HCT116 (cell line): ENCODE results near the gene TOGARAM1. TPM values are rescaled to one million over a fixed set of nuclear protein-coding genes. Genes with fewer than 3 reads are reported as not detected.

Experiments used
- ATAC-seq: fragments of 200-7000 bp; cut with Tn5 transposase; 2 replicates; pipeline ENCODE4 v1.9.1; 2020; ENCODE audit warnings: mild to moderate bottlenecking, moderate library complexity
- BruUV-seq: library from RNA; stranded (reverse); fragments of 400-500 nt; replicated peaks from 2 replicates; lab custom pipeline; 2021; lab: Mats Ljungman, UMichigan
- CTCF ChIA-PET: fragments of 300-600 bp; sonication (Branson Sonifier 250); formaldehyde crosslinking; loops from one replicate; lab custom pipeline; 2021; ENCODE audit warnings: antibody characterized with exemption; lab: Charles Lee
- POLR2A ChIA-PET: fragments of 300-600, 350-600 bp; sonication (Branson Sonifier 250); formaldehyde crosslinking; loops from one replicate; lab custom pipeline; 2021; ENCODE audit warnings: antibody characterized with exemption; lab: Charles Lee
- RAD21 ChIA-PET, 2 experiments: fragments of 300-600 bp; sonication (Branson Sonifier 250); formaldehyde crosslinking; loops; one replicate each; lab custom pipeline; 2023; ENCODE audit warnings: low total read pairs in 2 of 2; ENCODE audit not compliant: uncharacterized antibody in 2 of 2, unreplicated experiment in 2 of 2, low non-redundant PET in 1 of 2; lab: Charles Lee
- DNase-seq: peaks from one replicate; pipeline ENCODE4 v3.0.0-alpha.2; 2010; ENCODE audit warnings: low read depth, low spot score
- H2AFZ ChIP-seq: fragments of 200-600 bp; shearing (Covaris generic), sonication (generic); 2 replicates; pipeline ENCODE4 v1.6.1; 2017; ENCODE audit warnings: low read depth, mixed run types, mixed read lengths, antibody characterized with exemption, low read length; ENCODE audit not compliant: poor library complexity, severe bottlenecking
- H3K27ac ChIP-seq: 2 replicates; pipeline ENCODE4 v1.5.1; 2012; ENCODE audit warnings: low read depth, low read length
- H3K27me3 ChIP-seq: fragments of 200-600 bp; sonication (generic); 2 replicates; pipeline ENCODE4 v1.6.1; 2016; ENCODE audit warnings: mixed run types, low read length, mixed read lengths; ENCODE audit not compliant: insufficient read depth
- H3K36me3 ChIP-seq, 2 experiments: fragments of 200-500 bp in 1 of 2; fragments of 200-600 bp in 1 of 2; sonication (Bioruptor generic) in 1 of 2; sonication (generic) in 1 of 2; 2 replicates each; pipeline versions ENCODE4 v1.5.1 to v1.6.1; 2014 to 2016; ENCODE audit warnings: low read length in 2 of 2, inconsistent platforms in 1 of 2, mixed read lengths in 1 of 2, mixed run types in 1 of 2; ENCODE audit not compliant: insufficient read depth in 2 of 2, control insufficient read depth in 1 of 2
- H3K4me1 ChIP-seq, 2 experiments: fragments of 200-600 bp in 1 of 2; sonication (generic) in 1 of 2; 2 replicates each; pipeline versions ENCODE4 v1.5.1 to v1.6.1; 2012 to 2017; ENCODE audit warnings: low read length in 2 of 2, inconsistent platforms in 1 of 2, mild to moderate bottlenecking in 1 of 2, mixed read lengths in 1 of 2, mixed run types in 1 of 2, moderate library complexity in 1 of 2; ENCODE audit not compliant: insufficient read depth in 2 of 2, control insufficient read depth in 1 of 2
- H3K4me2 ChIP-seq: fragments of 200-600 bp; sonication (generic); 2 replicates; pipeline ENCODE4 v1.6.1; 2017; ENCODE audit warnings: mixed run types, low read length, mixed read lengths
- H3K4me3 ChIP-seq, 2 experiments: fragments of 200-600 bp in 1 of 2; sonication (generic) in 1 of 2; replicated peaks in 1 of 2; 2 replicates each; pipeline ENCODE4 v1.5.1; 2011 to 2016; ENCODE audit warnings: low read length in 2 of 2, control low read depth in 1 of 2, low read depth in 1 of 2, mild to moderate bottlenecking in 1 of 2, mixed read lengths in 1 of 2, mixed run types in 1 of 2
- H3K79me2 ChIP-seq: fragments of 200-600 bp; sonication (generic); 2 replicates; pipeline ENCODE4 v1.6.1; 2017; ENCODE audit warnings: mild to moderate bottlenecking, mixed run types, low read length, moderate library complexity, mixed read lengths; ENCODE audit not compliant: insufficient read depth
- H3K9ac ChIP-seq: fragments of 200-600 bp; sonication (generic); 2 replicates; pipeline ENCODE4 v1.6.1; 2016; ENCODE audit warnings: low read length, mixed read lengths
- H3K9me2 ChIP-seq: fragments of 200-600 bp; sonication (generic), shearing (Covaris generic); 2 replicates; pipeline ENCODE4 v1.6.1; 2017; ENCODE audit warnings: mixed run types, mild to moderate bottlenecking, moderate library complexity; ENCODE audit not compliant: insufficient read depth
- H3K9me3 ChIP-seq, 2 experiments: fragments of 200-500 bp in 1 of 2; fragments of 200-600 bp in 1 of 2; sonication (Bioruptor generic) in 1 of 2; sonication (generic) in 1 of 2; 2 replicates each; pipeline ENCODE4 v1.6.1; 2014 to 2017; ENCODE audit warnings: low read length in 2 of 2, mixed read lengths in 2 of 2, inconsistent platforms in 1 of 2, low read depth in 1 of 2, mild to moderate bottlenecking in 1 of 2, mixed run types in 1 of 2, moderate library complexity in 1 of 2; ENCODE audit not compliant: control insufficient read depth in 1 of 2, insufficient read depth in 1 of 2
- H4K20me1 ChIP-seq: fragments of 200-600 bp; sonication (generic), shearing (Covaris generic); 2 replicates; pipeline ENCODE4 v1.6.1; 2017; ENCODE audit warnings: mixed run types, mild to moderate bottlenecking, moderate library complexity; ENCODE audit not compliant: insufficient read depth
- FOSL1 ChIP-seq: IDR thresholded peaks from 2 replicates; pipeline ENCODE4 v1.6.1; 2012; ENCODE audit warnings: low read depth
- JUND ChIP-seq: IDR thresholded peaks from 2 replicates; pipeline ENCODE4 v1.6.1; 2012
- POLR2A ChIP-seq: IDR thresholded peaks from 2 replicates; pipeline ENCODE4 v1.7.0; 2011; ENCODE audit warnings: borderline replicate concordance; ENCODE audit not compliant: insufficient read depth, insufficient read length; ENCODE audit errors: extremely low read depth
- RAD21 ChIP-seq: IDR thresholded peaks from 2 replicates; pipeline ENCODE4 v1.6.1; 2012; ENCODE audit warnings: low read depth, mild to moderate bottlenecking
- ZFX ChIP-seq: fragments of 450-650 bp; IDR thresholded peaks from 2 replicates; pipeline ENCODE4 v1.6.1; 2017
- intact Hi-C: fragments of 100-400 bp; cut with micrococcal nuclease; formaldehyde crosslinking; loops from 2 replicates; pipeline ENCODE4 v1.10.0; 2022
- total RNA-seq: library from RNA; stranded (reverse); gene quantifications from one replicate; pipeline ENCODE4 v1.2.1, GENCODE V29; 2021; ENCODE audit not compliant: unreplicated experiment
- TF ChIP-seq, protein P1 (sequence below): IDR thresholded peaks from 2 replicates; pipeline ENCODE4 v1.6.1; 2012

TOGARAM1 gene
- total RNA-seq, 1 experiment from 2014 or later, result 1.9 TPM

DNA sequence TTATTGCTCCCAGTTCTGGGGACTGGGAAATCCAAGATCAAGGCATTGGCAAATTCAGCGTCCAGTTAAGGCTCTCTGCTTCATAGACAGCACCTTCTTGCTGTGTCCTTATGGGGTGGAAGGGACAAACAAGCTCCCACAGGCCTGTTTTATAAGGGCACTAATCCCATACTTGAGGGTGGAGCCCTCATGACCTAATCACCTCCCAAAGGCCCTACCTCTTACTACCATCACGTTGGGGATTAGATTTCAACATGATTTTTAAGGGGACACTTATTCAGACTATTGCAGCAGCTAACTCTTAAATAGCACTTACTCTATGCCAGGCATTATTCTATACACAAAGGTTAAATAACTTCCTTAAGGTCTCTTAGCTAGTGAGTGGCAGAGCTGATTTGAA is 17.3 kb downstream of the TOGARAM1 start:
- no peaks in the 10 kb centered on the region; the same call in 1 of the 2 replicates for H3K79me2 ChIP-seq
- no peak overlapping the region for H3K4me3 ChIP-seq
- H4K20me1 ChIP-seq, result no peaks in the 10 kb centered on the region
- no peaks in the 10 kb centered on the region for H3K9me2 ChIP-seq
- ChIA-PET CTCF (no interaction called here), POLR2A (no interaction called here), RAD21 (no interaction called here)
- BruUV-seq, result no TSS peak
- no peak overlapping the region for H2AFZ ChIP-seq
- TF ChIP-seq FOSL1 (no peak), JUND (no peak), POLR2A (no peak), RAD21 (no peak), ZFX (no peak)
- H3K9ac ChIP-seq, result no peak overlapping the region
- H3K4me2 ChIP-seq, result no peak overlapping the region
- no peak for ATAC-seq
- H3K4me1 ChIP-seq, result no peaks in the 10 kb centered on the region
- H3K27me3 ChIP-seq, result no peaks in the 10 kb centered on the region
- DNase-seq, result no peak
- no peaks in the 10 kb centered on the region for H3K9me3 ChIP-seq
- intact Hi-C loops, result no loop called here
- H3K27ac ChIP-seq, result no peak overlapping the region
- H3K36me3 ChIP-seq, result no peaks in the 10 kb centered on the region

DNA sequence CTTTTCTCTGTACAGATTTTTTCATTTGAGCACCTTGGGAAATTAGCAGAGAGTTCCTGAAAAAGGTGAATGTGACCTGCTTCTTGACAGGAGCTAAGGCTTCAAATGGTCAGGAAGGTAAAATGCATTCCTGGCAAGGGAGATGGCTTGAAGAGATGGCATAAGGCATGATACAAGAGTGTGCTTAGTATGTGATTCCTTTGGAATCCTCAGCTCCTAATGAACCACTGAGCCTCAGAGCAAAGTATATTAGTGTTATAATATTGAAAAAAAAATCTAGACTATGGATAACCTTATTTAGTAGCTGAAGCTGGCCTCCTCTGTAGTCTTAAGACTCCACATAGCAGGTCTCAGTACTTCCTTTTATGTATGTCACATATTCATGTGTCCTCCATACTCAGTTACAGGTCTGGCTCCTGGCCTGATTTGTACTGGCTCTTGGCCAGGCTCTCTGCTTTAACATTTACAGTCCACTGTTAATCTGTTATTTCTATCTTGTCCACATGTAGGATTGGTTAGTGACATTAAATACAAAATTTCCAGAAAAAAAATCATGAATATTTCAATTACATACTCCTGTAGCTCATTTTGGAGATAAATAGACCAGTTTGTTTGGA is 17.9 kb downstream of the TOGARAM1 start:
- no peaks in the 10 kb centered on the region for H3K4me1 ChIP-seq
- CTCF ChIA-PET, result no interaction called here
- H2AFZ ChIP-seq, result no peak overlapping the region
- H3K4me3 ChIP-seq, result no peak overlapping the region
- RAD21 ChIA-PET, result no interaction called here
- POLR2A ChIA-PET, result no interaction called here
- H3K9ac ChIP-seq, result no peak overlapping the region
- intact Hi-C loops, result no loop called here
- H3K27me3 ChIP-seq, result no peaks in the 10 kb centered on the region
- H3K36me3 ChIP-seq, result no peaks in the 10 kb centered on the region
- H3K79me2 ChIP-seq, result no peaks in the 10 kb centered on the region; the same call in 1 of the 2 replicates
- TF ChIP-seq JUND, result no peak
- TF ChIP-seq, protein P1, sequence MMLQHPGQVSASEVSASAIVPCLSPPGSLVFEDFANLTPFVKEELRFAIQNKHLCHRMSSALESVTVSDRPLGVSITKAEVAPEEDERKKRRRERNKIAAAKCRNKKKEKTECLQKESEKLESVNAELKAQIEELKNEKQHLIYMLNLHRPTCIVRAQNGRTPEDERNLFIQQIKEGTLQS, result no peak
- no peaks in the 10 kb centered on the region for H3K9me2 ChIP-seq
- no peaks in the 10 kb centered on the region for H4K20me1 ChIP-seq
- ATAC-seq (no peak), DNase-seq (no peak)
- BruUV-seq, result no TSS peak
- H3K27ac ChIP-seq, result no peak overlapping the region
- H3K9me3 ChIP-seq, result no peaks in the 10 kb centered on the region
- H3K4me2 ChIP-seq, result no peak overlapping the region
